SK-N-SH treated with all-trans-retinoic acid at 6 μM for 48 hours (cell line): ENCODE results near the gene ID3.

Experiments used
- ATAC-seq: fragments of 200-7000 bp; cut with Tn5 transposase; 3 replicates; pipeline ENCODE4 v1.9.1; 2020; ENCODE audit warnings: mild to moderate bottlenecking, moderate library complexity
- ARNTL ChIP-seq: fragments of 450-650 bp; formaldehyde crosslinking; IDR thresholded peaks from 2 replicates; pipeline ENCODE4 v1.5.0; 2020; ENCODE audit warnings: low read depth, mild to moderate bottlenecking, moderate library complexity, borderline replicate concordance
- BACH2 ChIP-seq: fragments of 250-450 bp; sonication (Bioruptor Pico); IDR thresholded peaks from 2 replicates; pipeline ENCODE4 v1.9.0; 2021; ENCODE audit warnings: mild to moderate bottlenecking, borderline replicate concordance
- CREB5 ChIP-seq: fragments of 250-450 bp; sonication (Bioruptor Pico); IDR thresholded peaks from 2 replicates; pipeline ENCODE4 v1.5.1; 2020; ENCODE audit warnings: low read depth, mild to moderate bottlenecking, moderate library complexity
- CSRNP3 ChIP-seq: fragments of 250-450 bp; sonication (Bioruptor Pico); IDR thresholded peaks from 2 replicates; pipeline ENCODE4 v1.5.1; 2021; ENCODE audit warnings: mild to moderate bottlenecking, moderate library complexity
- ESRRG ChIP-seq: fragments of 250-450 bp; sonication (Bioruptor Pico); IDR thresholded peaks from 2 replicates; pipeline ENCODE4 v1.6.1; 2021; ENCODE audit warnings: mild to moderate bottlenecking
- GLIS3 ChIP-seq: fragments of 250-450 bp; sonication (Bioruptor Pico); IDR thresholded peaks from 2 replicates; pipeline ENCODE4 v1.5.0; 2020; ENCODE audit warnings: mild to moderate bottlenecking, moderate library complexity
- ISL1 ChIP-seq: fragments of 250-450 bp; sonication (Bioruptor Pico); IDR thresholded peaks from 2 replicates; pipeline ENCODE4 v2.1.2; 2022; ENCODE audit warnings: mild to moderate bottlenecking, moderate library complexity
- OSR1 ChIP-seq: fragments of 250-450 bp; sonication (Bioruptor Pico); IDR thresholded peaks from 2 replicates; pipeline ENCODE4 v1.8.0; 2022; ENCODE audit warnings: moderate library complexity, mild to moderate bottlenecking, inconsistent platforms
- PPARA ChIP-seq: fragments of 250-450 bp; sonication (Bioruptor Pico); IDR thresholded peaks from 2 replicates; pipeline ENCODE4 v1.5.0; 2020; ENCODE audit warnings: mild to moderate bottlenecking, borderline replicate concordance
- RARB ChIP-seq: fragments of 250-450 bp; sonication (Bioruptor Pico); IDR thresholded peaks from 2 replicates; pipeline ENCODE4 v1.8.0; 2021; ENCODE audit warnings: mild to moderate bottlenecking, moderate library complexity
- SNAI2 ChIP-seq: fragments of 250-450 bp; sonication (Bioruptor Pico); IDR thresholded peaks from 2 replicates; pipeline ENCODE4 v1.5.0; 2020; ENCODE audit warnings: mild to moderate bottlenecking, moderate library complexity
- TCF4 ChIP-seq: fragments of 250-450 bp; sonication (Bioruptor Pico); IDR thresholded peaks from 2 replicates; pipeline ENCODE4 v1.8.0; 2021; ENCODE audit warnings: mild to moderate bottlenecking, moderate library complexity, borderline replicate concordance
- TOX ChIP-seq: fragments of 250-450 bp; sonication (Bioruptor Pico); IDR thresholded peaks from 2 replicates; pipeline ENCODE4 v1.8.0; 2021; ENCODE audit warnings: mild to moderate bottlenecking, moderate library complexity, borderline replicate concordance
- TSHZ2 ChIP-seq: fragments of 250-450 bp; sonication (Bioruptor Pico); IDR thresholded peaks from 2 replicates; pipeline ENCODE4 v1.5.0; 2020; ENCODE audit warnings: mild to moderate bottlenecking, moderate library complexity
- ZC3H10 ChIP-seq: fragments of 250-450 bp; sonication (Bioruptor Pico); IDR thresholded peaks from 2 replicates; pipeline ENCODE4 v1.5.1; 2021; ENCODE audit warnings: mild to moderate bottlenecking, moderate library complexity
- ZFP3 ChIP-seq: fragments of 250-450 bp; sonication (Bioruptor Pico); IDR thresholded peaks from 2 replicates; pipeline ENCODE4 v1.5.0; 2020; ENCODE audit warnings: mild to moderate bottlenecking, moderate library complexity
- ZFP30 ChIP-seq: fragments of 450-650 bp; formaldehyde crosslinking; IDR thresholded peaks from 2 replicates; pipeline ENCODE4 v1.5.0; 2022; ENCODE audit warnings: mild to moderate bottlenecking, moderate library complexity
- ZNF565 ChIP-seq: fragments of 450-650 bp; formaldehyde crosslinking; conservative IDR thresholded peaks from 2 replicates; pipeline ENCODE4 v1.5.0; 2020; ENCODE audit warnings: low read depth, mild to moderate bottlenecking, moderate library complexity
- ZNF70 ChIP-seq: fragments of 450-650 bp; formaldehyde crosslinking; IDR thresholded peaks from 2 replicates; pipeline ENCODE4 v1.5.0; 2020; ENCODE audit warnings: mild to moderate bottlenecking, moderate library complexity
- ZNF8 ChIP-seq: fragments of 450-650 bp; formaldehyde crosslinking; IDR thresholded peaks from 2 replicates; pipeline ENCODE4 v1.5.0; 2020; ENCODE audit warnings: mild to moderate bottlenecking, moderate library complexity
- TF ChIP-seq, protein P1 (sequence below): fragments of 250-450 bp; sonication (Bioruptor Pico); IDR thresholded peaks from 2 replicates; pipeline ENCODE4 v1.8.0; 2021; ENCODE audit warnings: low read depth, mild to moderate bottlenecking, moderate library complexity, borderline replicate concordance
- TF ChIP-seq, protein P2 (sequence below): fragments of 250-450 bp; sonication (Bioruptor Pico); IDR thresholded peaks from 2 replicates; pipeline ENCODE4 v1.8.0; 2020; ENCODE audit warnings: mild to moderate bottlenecking, moderate library complexity, borderline replicate concordance

Gene ID3

GRCh38 chr1:23526329-23527041 is 32.8 kb downstream of the ID3 start:
- TF ChIP-seq CREB5 (CRISPR knock-in tag): no peak
- TF ChIP-seq ZC3H10 (CRISPR knock-in tag): no peak
- TF ChIP-seq TSHZ2 (CRISPR knock-in tag): no peak
- TF ChIP-seq TCF4: no peak
- TF ChIP-seq, protein P1, sequence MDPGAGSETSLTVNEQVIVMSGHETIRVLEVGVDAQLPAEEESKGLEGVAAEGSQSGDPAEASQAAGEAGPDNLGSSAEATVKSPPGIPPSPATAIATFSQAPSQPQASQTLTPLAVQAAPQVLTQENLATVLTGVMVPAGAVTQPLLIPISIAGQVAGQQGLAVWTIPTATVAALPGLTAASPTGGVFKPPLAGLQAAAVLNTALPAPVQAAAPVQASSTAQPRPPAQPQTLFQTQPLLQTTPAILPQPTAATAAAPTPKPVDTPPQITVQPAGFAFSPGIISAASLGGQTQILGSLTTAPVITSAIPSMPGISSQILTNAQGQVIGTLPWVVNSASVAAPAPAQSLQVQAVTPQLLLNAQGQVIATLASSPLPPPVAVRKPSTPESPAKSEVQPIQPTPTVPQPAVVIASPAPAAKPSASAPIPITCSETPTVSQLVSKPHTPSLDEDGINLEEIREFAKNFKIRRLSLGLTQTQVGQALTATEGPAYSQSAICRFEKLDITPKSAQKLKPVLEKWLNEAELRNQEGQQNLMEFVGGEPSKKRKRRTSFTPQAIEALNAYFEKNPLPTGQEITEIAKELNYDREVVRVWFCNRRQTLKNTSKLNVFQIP (CRISPR knock-in tag): no peak
- TF ChIP-seq ARNTL: no peak
- no peak for TF ChIP-seq ESRRG (CRISPR knock-in tag)
- TF ChIP-seq ZFP3: no peak
- no peak for TF ChIP-seq PPARA
- no peak for TF ChIP-seq OSR1
- no peak for TF ChIP-seq BACH2 (CRISPR knock-in tag)
- TF ChIP-seq, protein P2, sequence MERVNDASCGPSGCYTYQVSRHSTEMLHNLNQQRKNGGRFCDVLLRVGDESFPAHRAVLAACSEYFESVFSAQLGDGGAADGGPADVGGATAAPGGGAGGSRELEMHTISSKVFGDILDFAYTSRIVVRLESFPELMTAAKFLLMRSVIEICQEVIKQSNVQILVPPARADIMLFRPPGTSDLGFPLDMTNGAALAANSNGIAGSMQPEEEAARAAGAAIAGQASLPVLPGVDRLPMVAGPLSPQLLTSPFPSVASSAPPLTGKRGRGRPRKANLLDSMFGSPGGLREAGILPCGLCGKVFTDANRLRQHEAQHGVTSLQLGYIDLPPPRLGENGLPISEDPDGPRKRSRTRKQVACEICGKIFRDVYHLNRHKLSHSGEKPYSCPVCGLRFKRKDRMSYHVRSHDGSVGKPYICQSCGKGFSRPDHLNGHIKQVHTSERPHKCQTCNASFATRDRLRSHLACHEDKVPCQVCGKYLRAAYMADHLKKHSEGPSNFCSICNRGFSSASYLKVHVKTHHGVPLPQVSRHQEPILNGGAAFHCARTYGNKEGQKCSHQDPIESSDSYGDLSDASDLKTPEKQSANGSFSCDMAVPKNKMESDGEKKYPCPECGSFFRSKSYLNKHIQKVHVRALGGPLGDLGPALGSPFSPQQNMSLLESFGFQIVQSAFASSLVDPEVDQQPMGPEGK (CRISPR knock-in tag): no peak
- TF ChIP-seq ISL1 (CRISPR knock-in tag): no peak
- TF ChIP-seq SNAI2 (CRISPR knock-in tag): no peak
- TF ChIP-seq GLIS3 (CRISPR knock-in tag): no peak
- no peak for TF ChIP-seq ZNF565 (CRISPR knock-in tag)
- TF ChIP-seq RARB (CRISPR knock-in tag): no peak
- no peak for TF ChIP-seq ZNF8 (CRISPR knock-in tag)
- no peak for TF ChIP-seq ZFP30 (CRISPR knock-in tag)
- TF ChIP-seq TOX (CRISPR knock-in tag): no peak
- ATAC-seq: no peak

GRCh38 chr1:23525558-23526250 is 33.6 kb downstream of the ID3 start:
- ATAC-seq: no peak
- TF ChIP-seq RARB (CRISPR knock-in tag): no peak
- no peak for TF ChIP-seq TOX (CRISPR knock-in tag)
- no peak for TF ChIP-seq TSHZ2 (CRISPR knock-in tag)
- no peak for TF ChIP-seq ZFP3
- TF ChIP-seq CSRNP3 (CRISPR knock-in tag): no peak
- no peak for TF ChIP-seq SNAI2 (CRISPR knock-in tag)
- no peak for TF ChIP-seq ZC3H10 (CRISPR knock-in tag)
- TF ChIP-seq ZFP30 (CRISPR knock-in tag): no peak
- no peak for TF ChIP-seq ZNF8 (CRISPR knock-in tag)
- TF ChIP-seq CREB5 (CRISPR knock-in tag): no peak
- no peak for TF ChIP-seq ZNF70 (CRISPR knock-in tag)
- TF ChIP-seq GLIS3 (CRISPR knock-in tag): no peak
- TF ChIP-seq ESRRG (CRISPR knock-in tag): no peak
- TF ChIP-seq ZNF565 (CRISPR knock-in tag): no peak
